NCI-H128 (cell line): ENCODE results near the gene KIF2A.
"Not testable (repeated sequence)": the region's sequence is repeated elsewhere in the genome, so short reads cannot be mapped to it uniquely, and the experiment has no call there.

Source experiments
- DNase-seq: peaks from one replicate; lab custom pipeline; 2025; ENCODE audit not compliant: unreplicated experiment; lab: John Stamatoyannopoulos, UW

The KIF2A gene

GRCh38 chr5:62289813-62290212 lies 16.2 kb upstream of the KIF2A start:
- DNase-seq = no peak

DNA sequence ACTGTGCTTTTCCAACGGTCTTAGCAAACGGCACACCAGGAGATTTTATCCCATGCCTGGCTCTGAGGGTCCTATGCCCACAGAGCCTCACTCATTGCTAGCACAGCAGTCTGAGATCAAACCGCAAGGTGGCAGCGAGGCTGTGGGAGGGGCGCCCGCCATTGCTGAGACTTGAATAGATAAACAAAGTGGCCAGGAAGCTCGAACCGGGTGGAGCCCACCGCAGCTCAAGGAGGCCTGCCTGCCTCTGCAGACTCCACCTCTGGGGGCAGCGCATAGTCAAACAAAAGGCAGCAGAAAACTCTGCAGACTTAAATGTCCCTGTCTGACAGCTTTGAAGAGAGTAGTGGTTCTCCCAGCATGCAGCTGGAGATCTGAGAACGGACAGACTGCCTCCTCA lies 14.2 kb upstream of the KIF2A start:
- not testable (repeated sequence) for DNase-seq

DNA sequence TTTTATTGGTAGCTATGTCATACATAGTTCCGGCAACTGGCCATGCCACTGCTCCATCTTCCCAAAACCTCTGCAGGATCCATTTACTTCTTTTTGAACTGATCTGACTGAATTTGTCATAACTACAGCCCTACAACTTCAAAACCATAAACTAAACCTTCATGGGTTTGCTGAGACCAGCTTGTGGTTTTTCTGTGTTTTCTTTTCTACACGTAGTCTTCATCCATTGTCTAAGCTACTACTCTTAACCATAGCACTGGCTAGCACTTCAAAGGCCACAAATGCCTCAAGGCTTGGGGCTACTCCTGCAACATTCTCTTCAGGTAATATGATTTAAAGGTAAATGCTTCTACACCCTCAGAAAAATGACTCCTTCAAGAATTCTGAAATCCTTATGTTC lies 9.0 kb upstream of the KIF2A start:
- no peak for DNase-seq

DNA sequence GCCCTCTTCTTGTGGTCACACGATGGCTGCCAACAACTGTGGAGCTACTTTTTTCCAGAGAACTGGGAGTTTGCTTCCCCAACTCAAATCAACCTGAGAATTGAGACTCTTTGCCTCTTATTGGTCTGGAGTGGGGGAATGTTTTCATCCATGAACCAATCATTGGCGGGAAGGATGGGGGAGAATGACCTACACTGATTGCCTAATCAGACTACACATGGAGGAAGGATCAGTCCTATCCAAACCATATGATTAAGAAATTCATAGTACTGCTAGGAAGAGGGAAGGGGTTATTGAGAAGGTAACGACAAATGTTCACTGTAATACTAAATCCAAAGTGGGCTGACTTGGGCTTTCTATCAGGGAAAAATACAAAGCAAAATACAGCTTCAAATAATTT lies 7.9 kb upstream of the KIF2A start:
- DNase-seq = no peak

DNA sequence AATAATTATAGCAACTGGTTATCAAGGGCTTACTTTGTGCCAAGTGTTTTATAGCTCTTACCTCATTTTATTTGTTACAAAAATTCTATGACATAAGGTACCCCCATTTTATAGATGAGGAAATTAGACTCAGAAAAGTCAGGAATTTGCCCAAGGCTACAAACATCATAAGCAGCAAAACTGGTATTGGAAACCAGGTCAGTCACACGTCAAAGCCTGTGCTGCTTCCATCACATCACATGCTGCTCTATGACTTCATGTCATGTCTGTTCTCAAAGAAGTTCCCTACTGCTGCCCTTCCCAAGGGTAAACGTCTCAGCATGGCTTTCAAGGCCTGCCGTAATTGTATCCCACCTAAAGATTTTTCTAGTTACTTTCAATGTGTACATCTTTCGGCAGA lies 6.9 kb upstream of the KIF2A start:
- DNase-seq = no peak

GRCh38 chr5:62299600-62299999 lies 6.4 kb upstream of the KIF2A start:
- no peak for DNase-seq

- DNase-seq = no peak
These were observed 670 bp upstream of the KIF2A start for GRCh38 chr5:62305358-62305714.

GRCh38 chr5:62306323-62306895 lies 403 bp downstream of the KIF2A start:
- no peak for DNase-seq

DNA sequence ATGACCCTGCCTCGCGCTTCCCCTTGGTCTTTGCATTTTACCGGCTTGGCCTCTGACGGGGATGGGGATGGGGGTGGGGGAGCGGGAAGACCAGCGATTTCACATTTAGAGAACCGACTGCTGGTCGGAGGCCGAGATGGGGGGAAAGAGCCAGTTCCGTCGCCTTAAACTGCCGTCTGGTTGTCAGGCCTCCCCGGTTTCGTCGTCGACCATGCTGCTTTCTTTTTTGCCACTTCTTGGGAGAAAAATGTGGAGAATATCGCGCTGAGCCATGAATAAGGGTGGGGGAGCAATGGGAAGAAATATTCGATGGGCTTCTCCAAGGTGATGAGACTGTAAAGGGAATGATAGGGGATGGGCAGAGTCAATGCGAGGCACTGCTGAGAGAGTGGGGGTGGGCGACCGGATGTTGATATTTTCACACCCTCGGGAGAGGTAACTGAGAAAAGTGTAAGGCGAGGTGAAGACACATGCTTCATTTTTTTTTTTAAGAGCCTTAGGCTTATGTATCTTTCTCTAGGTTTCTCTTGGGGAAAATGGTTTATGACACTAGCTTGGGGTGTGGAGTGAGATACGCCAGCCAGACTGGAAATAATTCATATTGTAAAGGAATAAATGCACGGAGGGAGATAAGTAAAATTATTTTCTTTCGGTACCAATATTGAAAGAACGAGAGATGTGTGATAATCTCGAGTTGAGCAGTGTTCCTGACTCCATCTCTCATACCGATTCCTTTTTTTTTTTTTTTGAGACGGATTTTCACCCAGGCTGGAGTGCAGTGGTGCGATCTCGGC lies 1.1 kb downstream of the KIF2A start:
- DNase-seq = no peak

DNA sequence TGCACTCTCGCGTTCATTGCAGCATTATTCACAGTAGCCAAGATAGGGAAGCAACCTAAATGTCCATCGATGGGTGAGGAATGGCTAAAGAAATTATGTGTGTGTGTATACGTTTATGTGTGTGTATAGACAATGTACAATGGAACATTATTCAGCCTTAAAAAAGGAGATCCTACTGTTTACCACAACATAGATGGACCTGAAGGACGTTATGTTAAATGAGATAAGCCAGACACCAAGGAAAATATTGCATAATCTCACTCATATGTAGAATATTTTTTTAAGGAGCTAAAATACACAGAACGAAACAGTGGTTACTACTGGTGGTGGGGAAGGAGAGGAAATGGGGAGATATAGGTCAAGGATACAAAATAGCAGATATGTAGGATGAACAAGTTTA lies 2.4 kb downstream of the KIF2A start:
- no peak for DNase-seq

GRCh38 chr5:62309107-62309506 lies 3.1 kb downstream of the KIF2A start:
- DNase-seq = no peak

GRCh38 chr5:62310426-62311143 lies 4.6 kb downstream of the KIF2A start:
- no peak for DNase-seq

DNA sequence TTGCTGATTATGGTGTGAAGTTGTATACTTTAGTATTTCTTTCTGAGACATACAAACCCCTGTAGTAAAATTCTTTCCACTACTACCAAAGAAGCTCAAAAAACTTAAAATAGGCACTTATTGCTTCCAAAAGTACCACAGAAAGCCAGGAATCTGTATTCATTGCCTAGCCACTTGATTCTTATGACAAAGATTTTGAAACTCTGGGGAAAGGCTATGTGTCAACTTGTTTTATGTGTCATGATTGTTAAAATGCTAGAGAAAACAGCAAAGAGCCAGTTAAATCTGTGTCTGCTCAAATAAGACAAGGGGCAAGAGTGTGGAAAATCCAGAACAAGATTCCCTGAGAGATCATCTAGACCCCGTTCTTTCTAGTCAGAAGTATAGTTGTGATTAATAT lies 6.0 kb downstream of the KIF2A start:
- no peak for DNase-seq

GRCh38 chr5:62312674-62313073 lies 6.7 kb downstream of the KIF2A start:
- DNase-seq = no peak

DNA sequence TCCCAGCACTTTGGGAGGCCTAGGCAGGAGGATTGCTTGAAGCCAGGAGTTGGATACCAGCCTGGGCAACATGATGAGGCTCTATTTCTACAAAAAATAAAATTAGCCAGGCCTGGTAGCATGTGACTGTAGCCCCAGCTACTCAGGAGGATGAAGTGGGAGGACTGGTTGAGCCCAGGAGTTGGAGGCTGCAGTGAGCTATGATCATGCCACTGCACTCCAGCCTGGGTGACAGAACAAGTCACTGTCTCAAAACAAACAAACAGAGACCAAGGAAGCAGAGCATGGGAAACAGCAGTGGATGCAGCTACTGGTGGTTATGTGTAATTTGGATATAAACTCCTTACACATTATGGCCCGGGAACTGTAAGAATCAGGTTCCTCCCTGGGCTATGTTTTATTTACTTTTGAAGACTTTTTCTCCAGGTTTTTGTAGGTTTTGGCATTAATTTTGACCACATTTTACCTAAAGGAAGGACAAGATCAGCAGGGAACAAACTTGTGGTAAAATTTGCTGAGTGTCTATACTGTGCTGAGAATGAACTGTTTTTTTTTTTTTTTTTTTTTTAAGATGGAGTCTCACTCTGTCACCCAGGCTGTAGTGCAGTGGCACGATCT lies 8.3 kb downstream of the KIF2A start:
- no peak for DNase-seq

DNA sequence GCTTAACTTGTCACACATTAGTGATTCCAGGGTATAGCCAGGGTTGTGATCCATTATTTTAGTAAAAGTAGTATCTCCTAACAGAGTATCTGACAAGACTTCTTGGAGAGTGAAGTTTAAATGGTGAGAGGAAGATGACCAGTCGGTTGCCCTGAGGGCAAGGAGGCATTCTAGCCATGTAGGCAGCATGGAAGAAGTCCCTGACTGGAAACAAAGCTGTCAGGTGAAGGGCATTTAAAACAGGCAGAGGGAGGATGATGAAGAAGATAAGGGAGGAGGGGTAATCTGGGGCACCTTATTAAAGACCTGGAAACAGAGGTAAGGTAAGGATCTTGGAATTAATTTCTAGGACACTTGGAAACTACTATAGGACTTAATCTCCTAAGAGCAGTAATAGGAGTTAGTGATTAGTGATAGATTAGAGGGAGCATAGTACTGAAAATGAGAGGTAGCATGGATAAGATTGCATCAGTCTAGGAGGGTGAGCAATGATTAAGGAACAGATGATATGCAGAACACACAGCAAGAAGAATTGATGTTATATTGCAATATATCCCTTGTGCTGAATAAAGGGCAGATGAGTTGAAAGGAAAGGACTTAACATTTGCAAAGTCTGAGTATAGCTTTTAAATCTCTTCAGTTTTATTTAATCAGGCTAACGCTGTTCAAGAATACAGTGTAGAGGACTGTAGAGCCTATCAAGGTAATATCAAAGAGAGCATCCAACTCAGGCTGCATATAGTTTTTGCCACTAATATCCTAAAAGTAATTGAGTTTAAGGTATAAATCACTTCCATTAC lies 9.6 kb downstream of the KIF2A start:
- DNase-seq = no peak

GRCh38 chr5:62316176-62316502 lies 10.1 kb downstream of the KIF2A start:
- DNase-seq = no peak

DNA sequence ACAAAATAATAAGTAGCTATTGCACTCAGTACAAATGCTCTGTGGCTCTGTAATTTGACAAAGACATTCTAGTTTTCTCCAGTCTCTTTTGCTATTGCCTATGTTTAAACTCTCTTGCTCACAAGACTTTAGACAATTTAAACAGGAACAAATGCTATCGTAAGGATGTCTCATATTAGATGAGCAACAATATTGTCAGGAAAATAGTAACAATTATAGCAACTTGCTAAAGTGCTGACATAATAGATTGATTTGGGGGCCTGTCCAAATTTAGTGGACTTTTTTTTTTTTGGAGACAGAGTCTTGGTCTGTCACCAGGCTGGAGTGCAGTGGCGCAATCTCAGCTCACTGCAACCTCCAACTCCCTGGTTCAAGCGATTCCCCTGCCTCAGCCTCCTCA lies 11.8 kb downstream of the KIF2A start:
- DNase-seq = no peak

DNA sequence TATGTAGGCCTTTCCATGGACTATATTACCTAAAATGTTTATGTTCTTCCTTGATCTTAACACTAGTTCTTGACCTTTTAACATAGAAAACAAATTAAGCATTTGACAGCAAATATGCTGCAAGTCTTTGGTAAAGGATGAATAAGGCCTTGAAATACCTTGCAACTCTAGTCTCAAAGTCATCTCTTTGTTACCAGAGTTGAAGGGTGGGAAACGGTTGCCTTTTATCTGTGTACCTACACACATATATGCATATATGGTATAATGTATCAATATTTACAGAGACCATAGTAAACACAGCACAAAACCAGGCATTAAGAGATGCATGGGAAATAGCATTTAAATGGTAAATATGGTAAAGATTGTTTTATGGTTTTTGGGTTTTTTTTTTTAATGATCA lies 16.5 kb downstream of the KIF2A start:
- no peak for DNase-seq

DNA sequence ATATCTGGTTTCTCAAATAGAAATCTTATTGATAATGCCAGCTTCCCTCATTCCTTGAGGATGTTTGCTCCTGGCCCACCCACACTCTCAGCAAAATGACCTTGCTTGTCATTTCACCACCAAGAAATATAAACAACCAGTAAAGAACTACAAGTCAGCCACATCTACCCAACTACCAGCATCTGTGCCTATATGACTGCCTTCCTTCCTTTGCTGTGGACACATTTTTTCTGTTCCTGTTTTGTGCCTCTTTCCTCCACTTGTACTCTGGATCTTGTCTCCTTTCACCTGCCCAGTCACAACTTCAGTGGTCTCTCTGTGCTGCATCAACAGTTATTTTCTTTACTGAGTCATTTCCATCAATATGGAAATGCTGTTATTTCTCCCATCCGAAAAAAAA lies 20.3 kb downstream of the KIF2A start:
- no peak for DNase-seq

DNA sequence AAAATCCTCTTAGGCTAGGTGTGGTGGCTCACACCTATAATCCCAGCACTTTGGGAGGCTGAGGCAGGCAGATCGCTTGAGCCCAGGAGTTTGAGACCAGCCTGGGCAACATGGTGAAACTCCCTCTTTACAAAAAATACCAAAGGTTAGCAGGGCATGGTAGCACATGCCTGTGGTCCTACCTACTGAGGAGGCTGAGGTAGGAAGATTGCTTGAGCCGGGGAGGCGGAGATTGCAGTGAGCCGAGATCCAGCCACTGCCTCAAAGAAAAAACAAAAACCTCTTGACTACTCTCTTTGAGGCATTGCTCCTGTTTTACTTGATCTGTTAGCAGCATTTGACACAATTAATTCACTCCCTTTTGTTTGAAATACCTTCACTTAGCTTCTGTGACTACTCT lies 20.7 kb downstream of the KIF2A start:
- DNase-seq = no peak
